KG1 (cell line): ENCODE results near the gene CD93.

Experiments
- DNase-seq: peaks from one replicate; lab custom pipeline; 2025; lab: John Stamatoyannopoulos, UW

The CD93 gene, protein sequence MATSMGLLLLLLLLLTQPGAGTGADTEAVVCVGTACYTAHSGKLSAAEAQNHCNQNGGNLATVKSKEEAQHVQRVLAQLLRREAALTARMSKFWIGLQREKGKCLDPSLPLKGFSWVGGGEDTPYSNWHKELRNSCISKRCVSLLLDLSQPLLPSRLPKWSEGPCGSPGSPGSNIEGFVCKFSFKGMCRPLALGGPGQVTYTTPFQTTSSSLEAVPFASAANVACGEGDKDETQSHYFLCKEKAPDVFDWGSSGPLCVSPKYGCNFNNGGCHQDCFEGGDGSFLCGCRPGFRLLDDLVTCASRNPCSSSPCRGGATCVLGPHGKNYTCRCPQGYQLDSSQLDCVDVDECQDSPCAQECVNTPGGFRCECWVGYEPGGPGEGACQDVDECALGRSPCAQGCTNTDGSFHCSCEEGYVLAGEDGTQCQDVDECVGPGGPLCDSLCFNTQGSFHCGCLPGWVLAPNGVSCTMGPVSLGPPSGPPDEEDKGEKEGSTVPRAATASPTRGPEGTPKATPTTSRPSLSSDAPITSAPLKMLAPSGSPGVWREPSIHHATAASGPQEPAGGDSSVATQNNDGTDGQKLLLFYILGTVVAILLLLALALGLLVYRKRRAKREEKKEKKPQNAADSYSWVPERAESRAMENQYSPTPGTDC

DNA sequence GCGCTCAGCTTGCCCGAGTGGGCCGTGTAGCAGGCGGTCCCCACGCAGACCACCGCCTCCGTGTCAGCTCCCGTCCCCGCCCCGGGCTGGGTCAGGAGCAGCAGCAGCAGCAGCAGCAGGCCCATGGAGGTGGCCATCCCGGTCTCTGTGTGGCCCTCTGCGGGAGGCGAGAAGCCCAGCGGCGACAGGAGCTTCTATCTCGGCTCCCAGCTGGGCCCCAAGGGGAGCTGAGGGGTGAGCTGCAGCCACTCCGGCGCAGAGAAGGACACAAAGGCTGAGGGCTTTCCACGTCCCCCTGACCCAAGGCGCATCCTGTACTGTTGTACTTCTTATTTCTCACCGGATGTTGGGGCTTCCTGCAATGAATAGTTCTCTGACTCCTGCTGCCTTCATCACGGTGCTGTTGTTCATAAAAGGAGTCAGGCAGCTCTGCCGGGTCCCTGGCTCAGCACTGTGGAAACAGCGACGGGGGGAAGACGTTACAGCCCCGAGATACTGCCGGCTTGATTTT lies at the start of gene CD93:
Gene CD93, minus strand, starts transcription at position 269 of the 511 bp plus-strand sequence. Its CDS starts 132 bp downstream, at position 137.
- peak; percentile 61 for DNase-seq

DNA sequence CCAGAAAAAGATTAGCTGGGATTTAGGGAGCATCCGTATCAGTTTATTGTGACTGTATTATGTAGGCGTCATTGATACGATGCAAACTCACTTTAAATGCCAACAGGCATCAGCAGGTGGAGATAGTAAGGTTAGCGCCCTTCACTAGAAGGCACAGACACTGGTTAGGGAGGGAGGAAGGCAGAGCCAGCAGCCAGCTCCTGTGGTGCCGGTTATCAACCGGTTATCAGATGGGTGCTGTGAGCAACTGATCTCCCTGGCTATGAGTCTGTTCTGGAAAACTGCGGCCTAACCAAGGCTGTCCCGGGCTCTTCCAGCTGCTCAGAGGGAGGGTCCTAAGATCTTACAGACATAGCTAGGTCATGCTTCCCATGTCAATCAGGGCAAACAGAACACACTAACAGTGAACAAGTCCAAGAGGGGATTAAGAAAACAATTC lies 47.5 kb upstream of the CD93 start:
- no peak for DNase-seq

DNA sequence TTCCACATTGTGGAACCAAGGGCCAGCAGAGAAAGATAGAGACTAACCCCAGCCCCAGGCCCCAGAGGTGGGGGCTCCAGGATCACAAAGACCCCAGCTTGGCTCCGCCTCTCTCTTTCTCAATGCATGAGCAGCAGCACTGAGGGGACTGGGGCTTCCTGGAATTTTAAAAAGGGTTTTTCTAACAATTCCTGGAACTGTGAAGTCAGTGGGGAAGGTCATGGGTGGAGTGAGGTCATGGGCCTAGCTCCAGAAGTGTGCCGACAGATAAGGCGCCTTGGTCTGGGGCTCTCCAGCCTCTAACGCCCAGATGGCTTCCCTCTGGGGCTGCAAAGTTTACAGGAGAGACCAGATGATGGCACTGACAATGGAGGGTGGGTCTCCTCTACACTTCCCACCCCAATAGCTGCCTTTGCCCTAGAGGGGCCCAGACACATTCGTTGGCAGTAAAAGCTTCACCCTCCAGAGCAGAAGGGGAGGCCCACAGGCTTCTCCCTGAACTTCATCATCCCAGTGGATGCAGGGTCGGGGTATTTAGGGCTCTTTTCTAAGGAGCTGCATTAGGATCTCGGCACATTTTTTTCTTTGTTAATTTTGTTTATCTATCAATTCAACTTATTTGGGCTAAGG lies 46.9 kb upstream of the CD93 start:
- DNase-seq, result no peak

DNA sequence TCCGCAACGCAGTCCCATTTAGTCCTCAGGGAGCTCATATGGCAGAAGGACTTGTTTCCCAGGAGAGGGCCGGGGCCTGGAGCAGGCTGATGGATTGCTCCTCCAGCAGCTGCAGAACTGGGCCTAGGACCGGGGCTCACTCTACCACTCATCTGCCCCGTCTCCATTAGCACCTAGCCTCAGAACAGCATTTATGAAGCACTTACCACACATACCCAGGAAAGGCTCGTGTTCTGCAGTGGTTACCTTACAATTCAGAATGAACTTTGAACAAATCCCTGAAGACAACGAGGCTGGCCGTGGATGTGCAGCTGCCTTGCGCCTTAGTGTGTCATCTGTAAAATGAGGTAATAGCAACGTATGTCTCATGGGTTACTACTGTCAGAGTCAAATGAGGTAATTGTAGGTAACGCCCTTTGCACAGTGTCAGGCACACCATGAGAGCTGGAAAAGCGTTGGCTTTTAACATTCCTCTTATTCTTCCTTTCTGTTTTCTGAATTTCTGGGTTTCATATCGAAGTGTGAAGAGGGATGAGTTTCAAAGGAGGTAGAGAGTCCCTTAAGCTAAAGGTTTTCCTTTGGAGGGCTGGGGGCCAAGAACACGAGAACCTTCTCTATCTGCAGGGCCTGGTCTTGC lies 46.3 kb upstream of the CD93 start:
- DNase-seq, result no peak

DNA sequence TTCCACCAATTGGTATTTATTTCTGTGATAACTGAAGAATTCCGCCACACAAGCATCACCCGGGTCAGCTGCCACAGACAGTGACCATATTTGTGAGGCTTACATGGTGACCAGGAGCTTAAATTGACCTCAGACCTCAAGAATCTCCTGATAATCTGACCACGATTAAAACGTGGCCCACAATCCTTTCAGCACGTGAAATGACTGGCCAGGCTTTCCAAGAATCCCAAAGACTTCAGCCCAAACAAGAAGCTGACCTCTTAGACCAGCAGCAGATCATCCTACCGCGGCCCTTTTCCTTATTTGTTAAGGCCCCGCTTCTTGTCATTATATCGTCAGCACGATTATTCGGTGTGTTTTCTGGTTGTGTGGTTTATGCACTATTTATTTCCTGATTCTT lies 45.6 kb upstream of the CD93 start:
- no peak for DNase-seq

DNA sequence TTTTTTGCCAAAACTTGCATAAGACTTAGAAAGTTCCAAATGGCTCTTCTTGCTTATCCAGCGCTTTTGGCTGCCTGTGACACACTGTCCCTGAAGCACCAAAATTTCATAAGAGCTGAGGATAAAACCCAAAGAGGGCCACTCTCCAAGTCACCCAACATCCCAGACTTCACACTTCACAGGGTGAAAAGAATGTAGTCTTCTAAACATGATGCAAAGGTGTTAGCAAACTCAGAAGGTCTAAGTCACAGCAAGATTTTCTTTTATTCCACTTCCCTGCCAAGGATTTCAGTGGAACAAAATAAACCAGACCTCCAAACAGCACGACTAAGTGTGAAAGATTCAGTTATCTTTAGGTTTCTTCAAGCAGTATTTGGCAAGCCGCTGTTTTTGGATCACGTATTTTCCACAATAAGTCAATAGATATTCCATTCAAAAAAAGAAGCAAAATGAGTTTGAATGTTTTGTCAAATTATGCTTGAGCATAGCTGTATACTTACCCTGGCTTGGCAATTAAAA lies 44.6 kb upstream of the CD93 start:
- no peak for DNase-seq

DNA sequence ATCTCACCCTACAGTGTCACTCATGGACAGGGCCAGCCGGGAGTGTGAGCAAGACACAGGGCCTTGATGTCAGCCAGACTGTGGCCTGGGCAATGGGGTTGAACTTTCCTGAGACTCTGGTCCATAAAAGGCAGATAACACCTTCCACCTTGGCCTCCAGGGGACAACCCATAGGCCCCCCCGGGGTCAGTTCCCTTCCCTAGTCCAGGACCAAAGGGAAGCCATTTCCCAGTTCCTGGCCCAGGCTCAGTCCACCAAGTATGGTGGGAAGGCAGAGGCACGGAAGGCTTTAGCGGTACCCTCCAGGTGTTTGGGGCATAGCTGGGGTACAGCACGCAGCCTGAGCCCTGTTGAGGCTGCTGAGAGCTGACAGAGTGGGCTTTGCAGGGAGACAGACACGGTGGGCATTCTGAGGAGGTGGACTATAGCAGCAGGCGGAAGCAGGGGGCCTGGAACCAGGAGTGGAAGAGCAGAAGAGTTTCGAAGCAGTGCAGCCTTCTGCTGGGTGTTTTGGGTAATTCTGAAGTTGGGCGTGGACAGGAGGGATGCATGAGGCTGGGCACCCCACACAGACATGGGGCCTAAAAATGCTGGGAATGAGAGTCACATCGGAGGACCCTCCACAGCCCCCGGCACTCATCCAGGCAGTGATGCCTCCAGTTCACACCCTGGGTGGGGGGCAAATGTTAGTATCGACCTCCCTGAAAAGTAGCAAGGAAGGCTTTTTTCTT lies 43.9 kb upstream of the CD93 start:
- no peak for DNase-seq

DNA sequence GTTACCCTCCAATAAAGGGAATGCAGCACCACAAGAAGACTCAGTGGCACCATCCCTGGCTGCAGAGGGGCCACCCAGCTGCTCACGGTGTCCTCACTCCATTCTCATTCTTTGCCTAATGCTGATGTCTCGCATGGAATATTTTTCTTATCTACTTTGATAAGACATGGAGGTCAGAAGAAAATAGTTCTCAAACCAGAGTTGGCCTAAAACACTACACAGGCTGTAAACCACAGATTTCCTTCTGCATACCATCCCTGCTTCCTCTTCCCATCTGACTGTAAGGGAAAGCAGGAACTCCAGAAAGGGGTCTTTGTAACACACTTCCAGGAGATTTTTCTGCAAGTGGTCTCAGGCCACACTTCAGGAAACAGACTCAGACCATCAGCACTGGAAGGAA lies 43.1 kb upstream of the CD93 start:
- DNase-seq, result no peak

DNA sequence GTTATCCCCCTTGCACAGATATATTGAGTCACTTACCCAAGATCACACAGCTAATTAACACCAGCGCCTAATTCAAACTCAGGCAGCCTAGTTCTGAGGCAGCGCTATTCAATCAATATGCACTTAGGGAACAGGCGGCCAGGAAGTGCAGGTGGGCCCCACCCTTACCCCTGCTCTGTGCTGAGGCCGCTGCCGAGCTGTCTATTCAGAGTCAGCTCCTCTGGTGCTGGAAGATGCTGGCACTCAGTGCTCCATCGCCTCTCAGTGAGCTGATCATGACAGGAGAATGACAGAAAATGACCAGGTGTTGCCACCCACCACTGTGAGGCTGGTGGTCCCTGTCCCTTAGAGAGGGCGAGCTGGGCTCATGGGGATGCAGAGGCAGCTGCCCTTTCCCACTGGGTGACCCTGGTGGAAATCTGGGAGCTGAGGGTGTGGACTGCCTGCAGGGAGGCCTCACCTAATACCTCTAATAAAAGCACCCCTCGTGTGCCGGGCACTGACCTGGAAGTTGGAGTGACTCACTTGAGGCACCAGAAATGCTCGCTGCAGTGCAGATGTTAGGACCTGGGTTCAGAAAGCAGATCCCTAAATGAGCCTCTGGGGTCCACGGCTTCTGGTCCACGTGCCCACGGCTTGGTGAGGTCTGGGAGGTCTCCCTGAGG lies 42.5 kb upstream of the CD93 start:
- no peak for DNase-seq

DNA sequence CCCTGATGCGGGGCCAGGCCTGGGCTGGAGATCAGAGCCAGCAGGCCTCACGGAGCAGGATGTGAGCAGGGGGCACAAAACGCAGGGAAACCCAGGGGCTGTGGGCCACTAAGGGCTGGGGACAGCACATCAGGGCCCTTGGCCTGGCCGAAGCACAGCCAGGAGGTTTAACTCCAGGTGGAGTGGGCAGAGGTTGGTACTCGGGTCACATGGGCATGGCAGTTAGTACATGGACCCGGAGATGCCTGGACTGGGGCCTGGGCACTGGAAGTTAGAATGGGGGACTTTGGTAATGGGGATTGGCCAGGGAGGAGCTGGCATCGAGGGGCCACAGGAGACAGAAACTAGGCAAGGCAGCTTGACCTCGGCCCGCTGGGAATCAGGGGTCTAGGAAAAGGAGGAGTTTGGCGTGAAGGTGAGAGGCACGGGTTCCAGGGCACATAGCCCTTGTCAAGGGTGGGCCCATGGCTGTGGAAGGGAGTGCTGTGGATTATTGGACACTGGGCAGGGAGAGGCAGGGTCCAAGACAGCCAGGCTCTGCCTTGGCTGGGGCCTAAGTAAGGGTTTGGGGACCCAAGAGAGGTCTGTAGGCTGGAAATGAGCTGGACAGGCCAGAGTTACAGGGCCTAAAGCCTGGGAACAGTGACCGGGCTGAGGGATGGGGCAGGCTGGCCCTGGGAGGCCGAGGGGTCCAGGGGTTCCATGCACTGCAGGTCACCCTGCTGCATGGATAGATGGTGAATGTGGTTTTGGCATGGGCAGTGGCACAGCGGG lies 41.6 kb upstream of the CD93 start:
- DNase-seq, result no peak

DNA sequence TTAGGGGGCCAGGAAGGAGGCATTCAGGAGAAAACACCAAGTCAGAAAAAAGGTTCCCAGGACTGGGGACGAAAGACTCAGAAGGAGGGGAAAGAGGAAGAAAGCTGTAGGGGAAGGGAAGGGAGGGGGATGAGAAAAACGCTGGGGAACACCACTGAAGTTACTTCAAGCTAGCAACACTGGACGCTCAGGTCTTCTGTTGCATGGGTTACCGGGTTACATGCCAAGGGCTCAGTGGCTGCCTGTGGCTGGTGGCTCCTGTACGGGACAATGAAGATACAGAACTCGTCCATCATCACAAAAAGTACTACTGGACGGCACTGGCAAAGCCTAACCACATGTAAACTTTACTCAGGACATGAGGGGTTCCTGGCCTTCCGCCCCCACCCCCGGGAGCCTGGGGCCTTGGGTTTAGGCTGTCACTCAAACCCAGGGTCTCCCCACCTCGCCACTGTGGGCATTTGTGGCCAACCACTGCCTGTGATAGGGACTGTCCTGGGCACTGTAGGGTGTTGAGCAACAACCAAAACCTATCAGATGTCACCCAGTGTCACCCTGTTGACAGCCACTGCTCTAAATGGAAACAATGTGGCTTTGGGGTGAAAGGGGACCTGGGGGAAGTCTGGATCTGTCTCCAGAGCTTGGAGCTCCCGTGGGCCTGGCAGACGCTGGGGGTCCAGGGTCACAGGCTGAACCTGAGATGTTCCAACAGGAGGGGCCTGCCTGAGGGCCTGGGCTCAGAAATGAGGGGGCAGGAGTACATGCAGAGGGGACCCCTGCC lies 40.3 kb upstream of the CD93 start:
- no peak for DNase-seq

DNA sequence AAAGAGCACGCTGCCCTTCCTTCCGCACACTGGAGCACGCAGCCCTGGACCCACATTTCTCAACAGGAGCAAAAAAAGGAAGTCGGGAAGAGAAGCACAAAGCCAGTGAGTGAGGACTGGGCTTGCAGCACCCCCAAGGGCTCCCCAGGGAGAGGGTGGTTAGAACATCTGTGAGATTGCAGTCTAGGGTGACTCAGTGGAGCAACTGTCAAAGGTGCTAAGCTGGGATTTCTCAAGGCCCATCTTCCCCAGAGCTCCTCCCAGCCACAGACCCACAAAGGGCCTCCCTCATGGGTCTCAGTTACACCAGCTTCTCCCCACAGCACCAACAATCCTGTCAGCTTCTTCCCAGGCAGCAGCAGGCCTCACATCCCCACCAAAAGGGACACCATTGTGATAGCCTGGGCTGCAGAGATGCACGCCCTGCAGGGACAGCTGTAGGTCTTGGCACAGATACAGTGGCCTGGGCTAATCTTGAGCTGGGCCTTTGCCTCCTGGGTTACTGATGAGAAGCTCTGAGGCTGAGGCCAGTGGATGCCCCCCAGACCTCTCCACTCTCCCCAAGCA lies 39.6 kb upstream of the CD93 start:
- no peak for DNase-seq

DNA sequence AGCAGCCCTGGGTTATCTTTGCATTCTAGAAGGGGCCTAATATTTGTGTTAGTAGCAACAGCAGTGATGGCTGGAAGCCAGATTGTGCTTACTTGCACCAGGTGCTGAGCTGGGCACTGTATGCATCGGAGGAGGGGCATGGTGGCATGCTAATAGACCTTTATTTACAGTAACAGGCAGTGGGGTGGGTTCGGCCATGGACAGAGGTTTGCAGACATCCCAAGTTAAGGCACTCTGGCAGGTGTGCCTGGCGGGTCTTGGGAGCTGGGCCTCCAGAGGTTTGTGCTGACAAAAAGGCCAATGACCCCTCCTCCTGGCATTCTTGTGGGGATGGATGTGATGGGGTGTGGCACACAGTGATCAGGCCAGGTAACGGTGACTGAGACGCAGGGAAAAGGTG lies 39.0 kb upstream of the CD93 start:
- DNase-seq, result no peak

DNA sequence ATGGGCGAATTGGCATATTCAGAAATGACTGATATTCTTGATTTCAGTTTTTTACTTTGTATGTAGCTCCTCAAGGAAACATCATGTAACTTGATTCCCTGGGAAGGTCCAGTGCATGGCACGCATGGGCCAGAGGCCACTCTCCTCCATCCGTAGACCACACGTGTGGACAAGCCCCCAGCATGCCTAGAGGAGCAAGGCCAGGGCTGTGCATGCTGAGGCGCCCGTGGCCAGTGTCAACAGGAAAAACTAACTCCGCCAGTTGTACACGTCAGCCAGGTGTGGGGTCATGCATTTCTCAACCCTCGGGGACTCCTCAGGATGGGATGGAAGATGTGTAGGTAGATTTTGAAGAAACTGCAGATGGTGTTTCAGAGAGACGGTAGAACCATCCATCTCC lies 37.8 kb upstream of the CD93 start:
- DNase-seq, result no peak

DNA sequence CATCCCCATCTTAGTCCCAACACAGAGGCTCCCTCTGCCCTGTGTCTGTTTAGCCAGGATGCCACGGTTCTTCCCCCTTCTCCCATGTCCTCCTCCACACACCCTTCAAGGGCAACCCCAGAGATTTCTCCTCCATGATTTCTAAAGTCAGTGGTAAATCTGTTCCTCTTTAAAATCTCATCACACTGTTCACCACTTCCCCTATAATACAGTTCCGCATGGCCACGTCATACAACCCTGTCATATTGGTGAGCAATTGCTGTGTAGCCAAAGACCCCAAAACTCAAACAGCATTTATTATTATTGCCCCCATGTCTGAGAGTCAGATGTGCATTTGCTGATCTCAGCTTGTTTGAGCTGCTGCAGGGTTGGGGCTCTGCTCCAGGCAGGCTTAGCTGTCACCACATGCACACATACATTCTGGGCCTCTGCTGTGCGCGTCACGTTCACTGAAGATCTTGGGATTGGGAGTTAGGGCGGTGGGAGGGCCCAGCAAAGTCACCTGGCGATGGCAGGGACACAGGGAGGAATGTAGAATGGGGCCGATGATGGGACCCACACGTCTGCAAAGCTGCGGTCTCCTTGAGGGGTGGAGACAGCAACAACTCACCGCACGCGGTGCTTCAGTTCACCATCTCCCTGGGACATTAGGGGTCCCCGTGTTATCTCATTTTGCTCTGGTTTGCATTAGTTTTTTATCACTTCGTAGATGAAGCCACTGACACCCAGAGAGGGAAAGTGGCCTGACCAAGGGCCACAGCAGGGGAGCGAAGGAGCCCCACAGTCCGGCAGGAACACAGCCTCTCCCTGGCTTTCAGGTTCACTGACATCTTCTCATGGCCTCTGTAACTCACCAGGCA lies 36.9 kb upstream of the CD93 start:
- no peak for DNase-seq

DNA sequence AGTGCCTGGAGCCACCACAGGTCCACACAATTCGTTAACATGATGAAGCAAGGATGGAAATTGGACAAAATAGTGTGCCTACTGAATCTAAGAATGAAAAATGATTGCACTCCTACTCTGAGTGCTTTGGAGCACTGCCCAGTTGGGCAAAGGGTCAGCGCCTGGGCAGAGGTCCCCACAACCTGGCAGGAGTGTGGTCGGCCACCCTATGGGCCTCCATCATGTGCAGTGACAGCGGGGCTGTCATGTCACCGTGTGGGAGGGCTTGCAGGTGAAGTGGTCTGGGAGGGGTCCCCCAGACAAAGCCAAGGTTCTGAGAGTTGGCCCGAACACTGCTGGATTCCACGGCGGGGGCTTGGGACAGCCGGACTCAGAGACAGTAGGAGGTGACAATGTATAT lies 36.2 kb upstream of the CD93 start:
- no peak for DNase-seq

DNA sequence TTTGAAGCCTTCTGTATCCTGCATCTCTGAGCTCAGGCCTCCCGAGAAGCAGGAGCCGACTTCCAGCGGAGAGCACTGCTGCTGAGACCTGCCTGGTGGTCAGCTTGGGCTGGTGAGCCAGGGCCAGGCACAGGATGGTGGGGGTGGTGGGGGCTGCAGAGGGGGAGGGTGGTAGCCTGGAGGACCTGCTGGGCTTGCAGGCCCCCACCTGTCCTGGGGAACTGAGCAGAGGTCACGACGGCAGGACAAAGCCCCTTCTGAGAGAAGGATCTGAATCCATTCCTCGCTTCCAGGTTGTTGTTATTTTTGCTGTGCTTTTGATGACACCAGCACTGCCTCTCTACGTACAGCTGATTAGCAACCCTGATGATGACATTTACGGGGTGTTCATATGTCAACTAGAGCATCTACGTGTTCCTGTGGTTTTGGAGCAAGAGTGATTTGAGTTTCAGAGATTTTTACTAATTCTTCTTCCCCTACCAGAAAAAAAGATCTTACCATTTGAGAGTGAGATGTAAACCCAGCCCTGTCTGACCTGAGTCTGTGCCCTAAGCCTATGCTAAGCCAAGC lies 35.7 kb upstream of the CD93 start:
- DNase-seq, result no peak
